ENCODE measurements around the gene EFNA2. TPM values are rescaled to one million over a fixed set of nuclear protein-coding genes. Genes with fewer than 3 reads are reported as not detected.

The EFNA2 gene
- total and polyA plus RNA-seq, 2 of the 4 experiments (the other 2 are of a cell fraction) = not detected

DNA sequence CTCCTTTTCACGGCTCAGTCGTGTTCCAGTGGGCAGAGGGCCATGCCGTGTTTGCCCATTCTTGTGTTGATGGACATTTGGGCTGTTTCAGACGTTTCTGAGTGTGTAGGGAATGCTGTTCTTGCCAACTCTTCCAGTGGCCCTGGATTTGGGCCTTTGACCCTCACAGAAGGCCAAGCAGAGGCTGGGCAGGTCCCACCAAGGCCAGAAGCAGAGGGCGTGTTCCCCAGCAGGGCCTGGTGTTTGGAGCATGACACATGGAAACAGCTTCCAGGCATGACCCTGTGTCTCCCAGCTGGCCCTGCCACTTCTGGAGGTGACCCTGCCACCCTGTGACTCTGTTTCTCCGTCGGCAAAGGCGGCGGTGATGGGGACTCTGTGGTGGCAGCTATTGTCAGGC, 35.9 kb downstream of the EFNA2 start:
- H2AFZ ChIP-seq (replicated peaks; ENCODE audit: low read length, poor library complexity) = no peak overlapping the region
- no peak overlapping the region for H3K27ac ChIP-seq (ENCODE audit: insufficient read depth, low read length)
- no peaks in the 10 kb centered on the region for H3K9me1 ChIP-seq (ENCODE audit: insufficient read depth, low read length)
- no peak overlapping the region for H2BK20ac ChIP-seq (ENCODE audit: low read depth, low read length)
- no peak overlapping the region for H3K4me2 ChIP-seq (ENCODE audit: low read depth, low read length)
- H3K18ac ChIP-seq (ENCODE audit: low read depth, low read length) = no peak overlapping the region
- no peak overlapping the region for H3K4me3 ChIP-seq (ENCODE audit: insufficient read depth, low read depth, low read length)
- DNase-seq = no peak
- TF ChIP-seq RAD21 (IDR thresholded peaks at IDR 0.05; ENCODE audit: low read length) = no peak
- TF ChIP-seq CEBPB (IDR thresholded peaks at IDR 0.05; ENCODE audit: low read depth, low read length) = no peak
- no peak for TF ChIP-seq BHLHE40 (IDR thresholded peaks at IDR 0.05; ENCODE audit: low read depth, low read length)
- TF ChIP-seq ELK1 (IDR thresholded peaks at IDR 0.05; ENCODE audit: borderline replicate concordance, low read depth, low read length) = no peak
- no peak for TF ChIP-seq MAFK (IDR thresholded peaks at IDR 0.05; ENCODE audit: low read depth, low read length)
- no peak for TF ChIP-seq RCOR1 (IDR thresholded peaks at IDR 0.05; ENCODE audit: insufficient replicate concordance, low read length)
- no peak for TF ChIP-seq SMC3 (IDR thresholded peaks at IDR 0.05; ENCODE audit: low read depth, low read length)
- TF ChIP-seq, protein P1, sequence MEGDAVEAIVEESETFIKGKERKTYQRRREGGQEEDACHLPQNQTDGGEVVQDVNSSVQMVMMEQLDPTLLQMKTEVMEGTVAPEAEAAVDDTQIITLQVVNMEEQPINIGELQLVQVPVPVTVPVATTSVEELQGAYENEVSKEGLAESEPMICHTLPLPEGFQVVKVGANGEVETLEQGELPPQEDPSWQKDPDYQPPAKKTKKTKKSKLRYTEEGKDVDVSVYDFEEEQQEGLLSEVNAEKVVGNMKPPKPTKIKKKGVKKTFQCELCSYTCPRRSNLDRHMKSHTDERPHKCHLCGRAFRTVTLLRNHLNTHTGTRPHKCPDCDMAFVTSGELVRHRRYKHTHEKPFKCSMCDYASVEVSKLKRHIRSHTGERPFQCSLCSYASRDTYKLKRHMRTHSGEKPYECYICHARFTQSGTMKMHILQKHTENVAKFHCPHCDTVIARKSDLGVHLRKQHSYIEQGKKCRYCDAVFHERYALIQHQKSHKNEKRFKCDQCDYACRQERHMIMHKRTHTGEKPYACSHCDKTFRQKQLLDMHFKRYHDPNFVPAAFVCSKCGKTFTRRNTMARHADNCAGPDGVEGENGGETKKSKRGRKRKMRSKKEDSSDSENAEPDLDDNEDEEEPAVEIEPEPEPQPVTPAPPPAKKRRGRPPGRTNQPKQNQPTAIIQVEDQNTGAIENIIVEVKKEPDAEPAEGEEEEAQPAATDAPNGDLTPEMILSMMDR (conservative IDR thresholded peaks at IDR 0.05; ENCODE audit: low read depth, low read length) = no peak
- TF ChIP-seq CHD1 (IDR thresholded peaks at IDR 0.05; ENCODE audit: low read depth, low read length) = no peak
- TF ChIP-seq NFE2L2 (IDR thresholded peaks at IDR 0.05; ENCODE audit: low read depth, low read length) = no peak
- no peak for TF ChIP-seq MXI1 (IDR thresholded peaks at IDR 0.05; ENCODE audit: borderline replicate concordance, low read depth, low read length)
- TF ChIP-seq, protein P2, sequence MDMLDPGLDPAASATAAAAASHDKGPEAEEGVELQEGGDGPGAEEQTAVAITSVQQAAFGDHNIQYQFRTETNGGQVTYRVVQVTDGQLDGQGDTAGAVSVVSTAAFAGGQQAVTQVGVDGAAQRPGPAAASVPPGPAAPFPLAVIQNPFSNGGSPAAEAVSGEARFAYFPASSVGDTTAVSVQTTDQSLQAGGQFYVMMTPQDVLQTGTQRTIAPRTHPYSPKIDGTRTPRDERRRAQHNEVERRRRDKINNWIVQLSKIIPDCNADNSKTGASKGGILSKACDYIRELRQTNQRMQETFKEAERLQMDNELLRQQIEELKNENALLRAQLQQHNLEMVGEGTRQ (IDR thresholded peaks at IDR 0.05; ENCODE audit: low read depth, low read length) = no peak
- TF ChIP-seq RFX5 (IDR thresholded peaks at IDR 0.05; ENCODE audit: low read depth, low read length) = no peak
- no peak for TF ChIP-seq MAZ (IDR thresholded peaks at IDR 0.05; ENCODE audit: borderline replicate concordance, low read depth, low read length)
- WGBS, 2 experiments (ENCODE audit: extremely low coverage in 2 of 2, insufficient read length in 1 of 2) = 89% methylated on average over 7 of the region's 9 CpGs; no CpG with 5 or more reads in 1 of the 2 experiments
- ChIA-PET POLR2A (ENCODE audit: unreplicated experiment) (no interaction called here), CTCF (no interaction called here)
- no peaks in the 10 kb centered on the region for H3K36me3 ChIP-seq (ENCODE audit: control insufficient read depth, insufficient read depth, low read length)
- H3K79me1 ChIP-seq (ENCODE audit: low read depth in 1 of 2, low read length in 2 of 2) = no peaks in the 10 kb centered on the region
- BruUV-seq (replicated peaks) = no TSS peak
- H3K14ac ChIP-seq (replicated peaks; ENCODE audit: low read depth, low read length) = no peak overlapping the region
- H3K23ac ChIP-seq (ENCODE audit: low read depth, low read length) = no peak overlapping the region
- peaks cover 2% of the 10 kb centered on the region; the same call in 1 of the 2 replicates for H3K4me1 ChIP-seq (ENCODE audit: control insufficient read depth, insufficient read depth, low read length)
- in situ Hi-C loops (cut with MboI; ENCODE audit: low sequenced_read_pairs) = no loop called here
- no peak overlapping the region for H3K4ac ChIP-seq (ENCODE audit: low read depth, low read length)
- no peak overlapping the region for H4K8ac ChIP-seq (ENCODE audit: low read depth in 2 of 2, low read length in 2 of 2)
- dilution Hi-C loops (cut with HindIII; ENCODE audit: low sequenced_read_pairs, unreplicated experiment) = no loop called here
- H3K27me3 ChIP-seq (ENCODE audit: control insufficient read depth, insufficient read depth, low read length) = peaks cover 25% of the 10 kb centered on the region
- H4K91ac ChIP-seq (ENCODE audit: insufficient read depth, low read depth, low read length) = no peak overlapping the region
- intact Hi-C loops (cut with micrococcal nuclease) = no loop called here
- no peak overlapping the region for H2BK5ac ChIP-seq (ENCODE audit: low read depth, low read length, poor library complexity, severe bottlenecking)
- no peak overlapping the region for H2AK5ac ChIP-seq (ENCODE audit: low read depth, low read length)
- no peak overlapping the region for H4K5ac ChIP-seq (ENCODE audit: low read depth, low read length)
- H3K9ac ChIP-seq (ENCODE audit: low read depth, low read length) = no peak overlapping the region
- H2BK15ac ChIP-seq (ENCODE audit: low read depth, low read length) = no peak overlapping the region
- H3K56ac ChIP-seq (ENCODE audit: extremely low read depth, insufficient read depth, low read length) = no peak overlapping the region
- H3K9me3 ChIP-seq (ENCODE audit: control insufficient read depth, insufficient read depth, low read length) = no peaks in the 10 kb centered on the region
- no peak for ATAC-seq (ENCODE audit: low read depth)
- no peak overlapping the region for H2AK9ac ChIP-seq (replicated peaks; ENCODE audit: low read depth, low read length, poor library complexity)
- no peak overlapping the region for H2BK120ac ChIP-seq (ENCODE audit: low read depth, low read length)
- no peaks in the 10 kb centered on the region for H4K20me1 ChIP-seq (ENCODE audit: insufficient read depth, low read length)

Measured in IMR-90 (cell line).